ENCODE measurements around the gene IL1RAPL1. TPM values are rescaled to one million over a fixed set of nuclear protein-coding genes. Genes with fewer than 3 reads are reported as not detected.

Gene IL1RAPL1
- polyA plus RNA-seq, 1 donor: 0.34 TPM

GRCh38 chrX:29962061-29962460, 1374.8 kb downstream of the IL1RAPL1 start:
- Histone ChIP-seq H3K27ac (ENCODE audit: low read length) (no peak overlapping the region), H3K27me3 (ENCODE audit: control insufficient read depth, insufficient read depth, low read length) (no peaks in the 10 kb centered on the region), H3K36me3 (ENCODE audit: control insufficient read depth, insufficient read depth, low read length) (no peaks in the 10 kb centered on the region), H3K4me3 (ENCODE audit: low read length) (no peak overlapping the region), H3K4me1 (ENCODE audit: control insufficient read depth, insufficient read depth, low read length) (no peaks in the 10 kb centered on the region), H3K9me3 (ENCODE audit: control insufficient read depth, low read depth, low read length) (no peaks in the 10 kb centered on the region)
- WGBS (ENCODE audit: insufficient coverage, low lambda C conversion rate): no CpG with 5 or more reads among the region's 2 CpGs
- DNase-seq: no peak

- WGBS (ENCODE audit: insufficient coverage, low lambda C conversion rate): 100% methylated on average over 1 of the region's 1 CpG
- no peak for DNase-seq
- Histone ChIP-seq H3K27me3 (ENCODE audit: control insufficient read depth, insufficient read depth, low read length) (no peaks in the 10 kb centered on the region), H3K4me3 (ENCODE audit: low read length) (no peak overlapping the region), H3K4me1 (ENCODE audit: control insufficient read depth, insufficient read depth, low read length) (no peaks in the 10 kb centered on the region), H3K36me3 (ENCODE audit: control insufficient read depth, insufficient read depth, low read length) (no peaks in the 10 kb centered on the region), H3K27ac (ENCODE audit: low read length) (no peak overlapping the region), H3K9me3 (ENCODE audit: control insufficient read depth, low read depth, low read length) (no peaks in the 10 kb centered on the region)
These were observed 1378.4 kb downstream of the IL1RAPL1 start for GRCh38 chrX:29965634-29966033.

DNA sequence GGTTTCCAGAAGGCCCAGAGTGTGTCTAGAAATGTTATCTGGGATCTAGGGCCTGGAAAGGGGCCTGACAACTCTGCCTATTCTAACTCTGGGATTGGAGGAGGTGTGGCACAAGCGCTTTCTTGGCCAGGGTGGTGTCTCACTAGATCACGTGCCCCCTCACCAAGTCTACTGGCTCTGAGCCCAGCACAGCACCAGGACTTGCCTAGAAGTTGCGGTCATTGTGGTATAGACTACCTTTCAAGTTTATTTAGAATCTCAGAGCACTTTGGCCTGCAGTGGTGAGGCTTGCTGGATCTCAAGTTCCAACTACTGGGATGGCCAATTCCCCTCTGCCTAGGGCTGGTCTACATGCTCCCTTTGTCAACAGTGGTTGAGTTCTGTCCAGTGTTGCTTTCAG, 1404.8 kb downstream of the IL1RAPL1 start:
- no peaks in the 10 kb centered on the region for H3K4me1 ChIP-seq (ENCODE audit: control insufficient read depth, insufficient read depth, low read length)
- H3K9me3 ChIP-seq (ENCODE audit: control insufficient read depth, low read depth, low read length): peaks cover 3% of the 10 kb centered on the region
- no peak overlapping the region for H3K27ac ChIP-seq (ENCODE audit: low read length)
- no CpG with 5 or more reads among the region's 3 CpGs for WGBS (ENCODE audit: insufficient coverage, low lambda C conversion rate)
- H3K4me3 ChIP-seq (ENCODE audit: low read length): no peak overlapping the region
- H3K27me3 ChIP-seq (ENCODE audit: control insufficient read depth, insufficient read depth, low read length): no peaks in the 10 kb centered on the region
- H3K36me3 ChIP-seq (ENCODE audit: control insufficient read depth, insufficient read depth, low read length): no peaks in the 10 kb centered on the region
- DNase-seq: no peak

DNA sequence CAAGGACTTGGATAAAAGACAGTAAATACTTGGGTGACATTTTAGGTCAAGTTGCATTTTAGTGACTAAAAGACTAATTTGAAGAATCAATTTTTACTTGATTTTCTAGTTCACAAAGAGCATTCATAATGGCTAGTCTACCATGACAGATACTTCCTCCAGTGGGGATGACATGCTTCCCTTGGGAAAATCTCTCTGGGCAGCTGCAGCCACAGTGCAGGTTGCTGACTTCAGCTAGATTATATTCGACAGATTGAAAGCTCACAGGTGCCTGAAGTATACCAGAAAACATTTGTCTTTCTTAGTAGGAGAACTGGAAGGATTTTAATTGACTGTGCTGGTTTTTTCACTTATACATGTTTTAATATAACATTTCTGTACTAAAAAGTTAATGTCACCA, 1418.6 kb downstream of the IL1RAPL1 start:
- no CpG with 5 or more reads among the region's 1 CpG for WGBS (ENCODE audit: insufficient coverage, low lambda C conversion rate)
- Histone ChIP-seq H3K36me3 (ENCODE audit: control insufficient read depth, insufficient read depth, low read length) (no peaks in the 10 kb centered on the region), H3K4me1 (ENCODE audit: control insufficient read depth, insufficient read depth, low read length) (no peaks in the 10 kb centered on the region), H3K27me3 (ENCODE audit: control insufficient read depth, insufficient read depth, low read length) (no peaks in the 10 kb centered on the region), H3K9me3 (ENCODE audit: control insufficient read depth, low read depth, low read length) (no peaks in the 10 kb centered on the region), H3K4me3 (ENCODE audit: low read length) (no peak overlapping the region), H3K27ac (ENCODE audit: low read length) (no peak overlapping the region)
- DNase-seq: no peak
